ENCODE measurements around the gene WDR90.
A peak's percentile ranks its signal among the peaks of the same experiment; 100 is the strongest.

The WDR90 gene

DNA sequence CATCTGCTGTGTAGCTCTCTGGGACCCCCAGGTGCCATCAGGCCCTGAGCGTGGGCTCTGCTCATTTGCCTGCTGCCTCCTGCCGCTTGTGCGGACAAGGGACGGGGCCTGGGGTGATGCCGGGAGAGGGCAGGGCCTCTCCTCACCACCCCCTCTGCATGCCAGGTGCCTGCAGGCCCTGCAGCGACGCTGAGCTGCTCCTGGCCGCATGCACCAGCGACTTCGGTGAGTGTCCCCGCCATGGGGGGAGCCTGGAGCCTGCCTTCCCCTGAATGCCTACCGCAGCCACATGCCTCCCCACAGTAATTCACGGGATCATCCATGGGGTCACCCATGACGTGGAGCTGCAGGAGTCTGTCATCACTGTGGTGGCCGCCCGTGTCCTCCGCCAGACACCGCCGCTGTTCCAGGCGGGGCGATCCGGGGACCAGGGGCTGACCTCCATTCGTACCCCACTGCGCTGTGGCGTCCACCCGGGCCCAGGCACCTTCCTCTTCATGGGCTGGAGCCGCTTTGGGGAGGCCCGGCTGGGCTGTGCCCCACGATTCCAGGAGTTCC, 67.7 kb downstream of the WDR90 start:
- H3K4me3 ChIP-seq (replicated peaks; ENCODE audit: low read depth, low read length): peak overlapping the region; percentile 56
- no peak for DNase-seq (ENCODE audit: extremely low read depth, low read depth)
- TF ChIP-seq CTCF (IDR thresholded peaks at IDR 0.05; ENCODE audit: low read depth, low read length, missing control alignments): no peak

Measured in HFF-Myc (cell line).